HepG2 (cell line): ENCODE measurements around the gene NLRP12. TPM values are rescaled to one million over a fixed set of nuclear protein-coding genes. Genes with fewer than 3 reads are reported as not detected.

Source experiments
- CBX2 ChIP-seq, 2 experiments: fragments of 200-600 bp in 1 of 2; sonication (generic); formaldehyde crosslinking in 1 of 2; IDR thresholded peaks; 2 replicates each; pipeline versions ENCODE4 v1.7.0 to v1.8.1; 2018 to 2022; ENCODE audit warnings: low read depth in 2 of 2, low read length in 1 of 2, mild to moderate bottlenecking in 1 of 2, missing genetic modification reagents in 1 of 2
- CEBPG ChIP-seq: IDR thresholded peaks from 2 replicates; pipeline ENCODE4 v1.6.1; 2016
- ELF1 ChIP-seq: sonication (generic); formaldehyde crosslinking; IDR thresholded peaks from 2 replicates; pipeline ENCODE4 v1.4.0; 2020; ENCODE audit warnings: missing genetic modification reagents
- FOXA1 ChIP-seq, 2 experiments: fragments of 450-650 bp in 1 of 2; sonication (generic) in 1 of 2; formaldehyde crosslinking in 1 of 2; IDR thresholded peaks; 2 replicates each; pipeline versions ENCODE4 v1.4.0 to v1.6.1; 2016 to 2020; ENCODE audit warnings: missing genetic modification reagents in 1 of 2
- HNRNPUL1 ChIP-seq: fragments of 200-400 bp; formaldehyde crosslinking; IDR thresholded peaks from 2 replicates; pipeline ENCODE4 v1.6.1; 2017; ENCODE audit warnings: low read depth, mild to moderate bottlenecking, low read length, moderate library complexity
- JUN ChIP-seq: sonication (generic); formaldehyde crosslinking; IDR thresholded peaks from 2 replicates; pipeline ENCODE4 v1.4.0; 2020; ENCODE audit warnings: mild to moderate bottlenecking, missing genetic modification reagents
- MIXL1 ChIP-seq: IDR thresholded peaks from 2 replicates; pipeline ENCODE4 v1.6.1; 2016
- NONO ChIP-seq, 2 experiments: fragments of 450-650 bp in 1 of 2; sonication (generic) in 1 of 2; formaldehyde crosslinking in 1 of 2; IDR thresholded peaks in 1 of 2; conservative IDR thresholded peaks in 1 of 2; 2 replicates each; pipeline versions ENCODE4 v1.6.1 to v1.8.0; 2017 to 2022; ENCODE audit warnings: mild to moderate bottlenecking in 1 of 2, missing genetic modification reagents in 1 of 2, moderate library complexity in 1 of 2
- RFX3 ChIP-seq: IDR thresholded peaks from 2 replicates; pipeline ENCODE4 v1.6.1; 2016; ENCODE audit warnings: missing biosample characterization, missing genetic modification reagents
- RXRB ChIP-seq: IDR thresholded peaks from 2 replicates; pipeline ENCODE4 v1.6.1; 2016; ENCODE audit warnings: borderline replicate concordance, missing genetic modification reagents, missing compliant biosample characterization
- SAP130 ChIP-seq: IDR thresholded peaks from 2 replicates; pipeline ENCODE4 v1.6.1; 2016; ENCODE audit warnings: low read depth
- SP1 ChIP-seq, 2 experiments: fragments of 450-650 bp in 1 of 2; sonication (generic) in 1 of 2; formaldehyde crosslinking in 1 of 2; IDR thresholded peaks; 2 replicates each; pipeline versions ENCODE4 v1.4.0 to v1.6.1; 2016 to 2020; ENCODE audit warnings: missing genetic modification reagents in 1 of 2
- TOE1 ChIP-seq: sonication (generic); formaldehyde crosslinking; IDR thresholded peaks from 2 replicates; pipeline ENCODE4 v1.4.0; 2020; ENCODE audit warnings: mild to moderate bottlenecking, missing genetic modification reagents
- ZBTB7B ChIP-seq: sonication (generic); formaldehyde crosslinking; IDR thresholded peaks from 2 replicates; pipeline ENCODE4 v1.4.0; 2020; ENCODE audit warnings: missing genetic modification reagents
- ZNF331 ChIP-seq: sonication (generic); formaldehyde crosslinking; IDR thresholded peaks from 2 replicates; pipeline ENCODE4 v1.4.0; 2020; ENCODE audit warnings: missing genetic modification reagents
- ZNF33B ChIP-seq: sonication (generic); formaldehyde crosslinking; IDR thresholded peaks from 2 replicates; pipeline ENCODE4 v1.5.1; 2020; ENCODE audit warnings: mild to moderate bottlenecking, missing genetic modification reagents
- ZNF614 ChIP-seq: IDR thresholded peaks from 2 replicates; pipeline ENCODE4 v1.6.1; 2018; ENCODE audit warnings: missing biosample characterization, missing genetic modification reagents, inconsistent platforms, borderline replicate concordance
- ZNF792 ChIP-seq: IDR thresholded peaks from 2 replicates; pipeline ENCODE4 v1.6.1; 2016
- ZNF879 ChIP-seq: sonication (generic); formaldehyde crosslinking; IDR thresholded peaks from 2 replicates; pipeline ENCODE4 v1.8.1; 2023; ENCODE audit warnings: missing genetic modification reagents
- polyA plus RNA-seq, 8 experiments: library from polyadenylated mRNA; depleted of rRNA in 3 of 8; stranded (reverse) in 7 of 8; unstranded in 1 of 8; fragments of >200 nt; fragmentation: Illumina TruSeq in 4 of 8; extraction: Trizol in 4 of 8; gene quantifications; 2 replicates each; pipeline versions ENCODE4 v1.2.1 to v1.2.3, GENCODE V29; 2011 to 2016; ENCODE audit warnings: low read depth in 4 of 8, missing spikeins in 1 of 8, mixed read lengths in 1 of 8; ENCODE audit not compliant: insufficient read depth in 1 of 8
- total RNA-seq, 5 experiments: library from RNA; depleted of rRNA; stranded (reverse); fragments of >200 nt; fragmentation: Illumina TruSeq; extraction: Trizol; gene quantifications; 2 replicates each; pipeline ENCODE4 v1.2.3, GENCODE V29; 2016; ENCODE audit warnings: low read depth in 1 of 5
- TF ChIP-seq, protein P1 (sequence below): sonication (generic); formaldehyde crosslinking; IDR thresholded peaks from 2 replicates; pipeline ENCODE4 v1.4.0; 2020; ENCODE audit warnings: mild to moderate bottlenecking, missing genetic modification reagents, borderline replicate concordance
- TF ChIP-seq, protein P2 (sequence below): sonication (generic); formaldehyde crosslinking; IDR thresholded peaks from 2 replicates; pipeline ENCODE4 v1.5.0; 2020; ENCODE audit warnings: mild to moderate bottlenecking, missing genetic modification reagents, moderate library complexity
- TF ChIP-seq, protein P3 (sequence below): sonication (generic); formaldehyde crosslinking; IDR thresholded peaks from 2 replicates; pipeline ENCODE4 v1.4.0; 2020; ENCODE audit warnings: missing genetic modification reagents, borderline replicate concordance

Gene NLRP12
- total and polyA plus RNA-seq, 2 of the 13 experiments (the other 11 are each of a cell fraction or from before 2014, with no cell fraction given), result 0.15 to 0.20 TPM

DNA sequence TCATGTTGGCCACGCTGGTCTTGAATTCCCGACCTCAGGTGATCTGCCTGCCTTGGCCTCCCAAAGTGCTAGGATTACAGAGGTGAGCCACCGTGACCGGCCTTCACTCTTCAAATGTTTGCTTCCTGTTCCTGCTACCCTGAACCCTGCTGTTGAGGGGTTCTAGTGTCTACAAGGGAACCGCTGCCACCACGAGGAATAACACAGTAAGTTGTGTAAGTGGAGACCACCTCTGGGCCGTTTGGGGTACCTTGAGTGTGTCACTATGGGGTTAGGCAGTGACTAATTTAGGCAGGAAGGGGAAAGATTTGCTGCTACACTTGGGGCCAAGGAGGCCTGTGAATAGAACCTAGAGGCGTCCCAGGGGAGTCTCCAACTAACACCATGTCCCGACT, 41.4 kb upstream of the NLRP12 start (continued):
- TF ChIP-seq, protein P1, sequence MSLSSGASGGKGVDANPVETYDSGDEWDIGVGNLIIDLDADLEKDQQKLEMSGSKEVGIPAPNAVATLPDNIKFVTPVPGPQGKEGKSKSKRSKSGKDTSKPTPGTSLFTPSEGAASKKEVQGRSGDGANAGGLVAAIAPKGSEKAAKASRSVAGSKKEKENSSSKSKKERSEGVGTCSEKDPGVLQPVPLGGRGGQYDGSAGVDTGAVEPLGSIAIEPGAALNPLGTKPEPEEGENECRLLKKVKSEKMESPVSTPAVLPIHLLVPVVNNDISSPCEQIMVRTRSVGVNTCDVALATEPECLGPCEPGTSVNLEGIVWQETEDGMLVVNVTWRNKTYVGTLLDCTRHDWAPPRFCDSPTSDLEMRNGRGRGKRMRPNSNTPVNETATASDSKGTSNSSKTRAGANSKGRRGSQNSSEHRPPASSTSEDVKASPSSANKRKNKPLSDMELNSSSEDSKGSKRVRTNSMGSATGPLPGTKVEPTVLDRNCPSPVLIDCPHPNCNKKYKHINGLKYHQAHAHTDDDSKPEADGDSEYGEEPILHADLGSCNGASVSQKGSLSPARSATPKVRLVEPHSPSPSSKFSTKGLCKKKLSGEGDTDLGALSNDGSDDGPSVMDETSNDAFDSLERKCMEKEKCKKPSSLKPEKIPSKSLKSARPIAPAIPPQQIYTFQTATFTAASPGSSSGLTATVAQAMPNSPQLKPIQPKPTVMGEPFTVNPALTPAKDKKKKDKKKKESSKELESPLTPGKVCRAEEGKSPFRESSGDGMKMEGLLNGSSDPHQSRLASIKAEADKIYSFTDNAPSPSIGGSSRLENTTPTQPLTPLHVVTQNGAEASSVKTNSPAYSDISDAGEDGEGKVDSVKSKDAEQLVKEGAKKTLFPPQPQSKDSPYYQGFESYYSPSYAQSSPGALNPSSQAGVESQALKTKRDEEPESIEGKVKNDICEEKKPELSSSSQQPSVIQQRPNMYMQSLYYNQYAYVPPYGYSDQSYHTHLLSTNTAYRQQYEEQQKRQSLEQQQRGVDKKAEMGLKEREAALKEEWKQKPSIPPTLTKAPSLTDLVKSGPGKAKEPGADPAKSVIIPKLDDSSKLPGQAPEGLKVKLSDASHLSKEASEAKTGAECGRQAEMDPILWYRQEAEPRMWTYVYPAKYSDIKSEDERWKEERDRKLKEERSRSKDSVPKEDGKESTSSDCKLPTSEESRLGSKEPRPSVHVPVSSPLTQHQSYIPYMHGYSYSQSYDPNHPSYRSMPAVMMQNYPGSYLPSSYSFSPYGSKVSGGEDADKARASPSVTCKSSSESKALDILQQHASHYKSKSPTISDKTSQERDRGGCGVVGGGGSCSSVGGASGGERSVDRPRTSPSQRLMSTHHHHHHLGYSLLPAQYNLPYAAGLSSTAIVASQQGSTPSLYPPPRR (CRISPR knock-in tag), result 0 out of 2 replicates have a peak, but pooled peaks have one; percentile 37
- TF ChIP-seq, protein P2, sequence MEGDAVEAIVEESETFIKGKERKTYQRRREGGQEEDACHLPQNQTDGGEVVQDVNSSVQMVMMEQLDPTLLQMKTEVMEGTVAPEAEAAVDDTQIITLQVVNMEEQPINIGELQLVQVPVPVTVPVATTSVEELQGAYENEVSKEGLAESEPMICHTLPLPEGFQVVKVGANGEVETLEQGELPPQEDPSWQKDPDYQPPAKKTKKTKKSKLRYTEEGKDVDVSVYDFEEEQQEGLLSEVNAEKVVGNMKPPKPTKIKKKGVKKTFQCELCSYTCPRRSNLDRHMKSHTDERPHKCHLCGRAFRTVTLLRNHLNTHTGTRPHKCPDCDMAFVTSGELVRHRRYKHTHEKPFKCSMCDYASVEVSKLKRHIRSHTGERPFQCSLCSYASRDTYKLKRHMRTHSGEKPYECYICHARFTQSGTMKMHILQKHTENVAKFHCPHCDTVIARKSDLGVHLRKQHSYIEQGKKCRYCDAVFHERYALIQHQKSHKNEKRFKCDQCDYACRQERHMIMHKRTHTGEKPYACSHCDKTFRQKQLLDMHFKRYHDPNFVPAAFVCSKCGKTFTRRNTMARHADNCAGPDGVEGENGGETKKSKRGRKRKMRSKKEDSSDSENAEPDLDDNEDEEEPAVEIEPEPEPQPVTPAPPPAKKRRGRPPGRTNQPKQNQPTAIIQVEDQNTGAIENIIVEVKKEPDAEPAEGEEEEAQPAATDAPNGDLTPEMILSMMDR, result peak; percentile 60
- peak; percentile 76 for TF ChIP-seq SAP130
- TF ChIP-seq ZNF33B (CRISPR knock-in tag), result 0 out of 2 replicates have a peak, but pooled peaks have one; percentile 8
- TF ChIP-seq NONO (IDR thresholded peaks at IDR 0.05), result no peak
- no peak for TF ChIP-seq NONO (CRISPR knock-in tag; conservative IDR thresholded peaks at IDR 0.05)
- TF ChIP-seq JUN (CRISPR knock-in tag), result 0 out of 2 replicates have a peak, but pooled peaks have one; percentile 14
- TF ChIP-seq ZNF614 (CRISPR knock-in tag), result peak; percentile 13; the same call in 1 of the 2 replicates
- no peak for TF ChIP-seq FOXA1 (IDR thresholded peaks at IDR 0.05)
- TF ChIP-seq FOXA1 (CRISPR knock-in tag; IDR thresholded peaks at IDR 0.05), result peak; percentile 68
- no peak; the same call in 1 of the 2 replicates for TF ChIP-seq RFX3 (CRISPR knock-in tag)
- no peak for TF ChIP-seq TOE1 (CRISPR knock-in tag)
- TF ChIP-seq ZNF331 (CRISPR knock-in tag), result peak; percentile 44; the same call in 1 of the 2 replicates
- peak; percentile 54 for TF ChIP-seq CEBPG (CRISPR knock-in tag)
- no peak for TF ChIP-seq HNRNPUL1
- peak; percentile 61; the same call in 1 of the 2 replicates for TF ChIP-seq ELF1 (CRISPR knock-in tag)
- TF ChIP-seq, protein P3, sequence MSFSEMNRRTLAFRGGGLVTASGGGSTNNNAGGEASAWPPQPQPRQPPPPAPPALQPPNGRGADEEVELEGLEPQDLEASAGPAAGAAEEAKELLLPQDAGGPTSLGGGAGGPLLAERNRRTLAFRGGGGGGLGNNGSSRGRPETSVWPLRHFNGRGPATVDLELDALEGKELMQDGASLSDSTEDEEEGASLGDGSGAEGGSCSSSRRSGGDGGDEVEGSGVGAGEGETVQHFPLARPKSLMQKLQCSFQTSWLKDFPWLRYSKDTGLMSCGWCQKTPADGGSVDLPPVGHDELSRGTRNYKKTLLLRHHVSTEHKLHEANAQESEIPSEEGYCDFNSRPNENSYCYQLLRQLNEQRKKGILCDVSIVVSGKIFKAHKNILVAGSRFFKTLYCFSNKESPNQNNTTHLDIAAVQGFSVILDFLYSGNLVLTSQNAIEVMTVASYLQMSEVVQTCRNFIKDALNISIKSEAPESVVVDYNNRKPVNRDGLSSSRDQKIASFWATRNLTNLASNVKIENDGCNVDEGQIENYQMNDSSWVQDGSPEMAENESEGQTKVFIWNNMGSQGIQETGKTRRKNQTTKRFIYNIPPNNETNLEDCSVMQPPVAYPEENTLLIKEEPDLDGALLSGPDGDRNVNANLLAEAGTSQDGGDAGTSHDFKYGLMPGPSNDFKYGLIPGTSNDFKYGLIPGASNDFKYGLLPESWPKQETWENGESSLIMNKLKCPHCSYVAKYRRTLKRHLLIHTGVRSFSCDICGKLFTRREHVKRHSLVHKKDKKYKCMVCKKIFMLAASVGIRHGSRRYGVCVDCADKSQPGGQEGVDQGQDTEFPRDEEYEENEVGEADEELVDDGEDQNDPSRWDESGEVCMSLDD (CRISPR knock-in tag), result peak; percentile 96
- TF ChIP-seq RXRB, result peak; percentile 83
- 0 out of 2 replicates have a peak, but pooled peaks have one; percentile 53 for TF ChIP-seq MIXL1
- no peak for TF ChIP-seq ZNF879 (CRISPR knock-in tag)
- TF ChIP-seq CBX2 (IDR thresholded peaks at IDR 0.05; ENCODE audit: low read depth, low read length), result no peak
- TF ChIP-seq CBX2 (CRISPR knock-in tag; IDR thresholded peaks at IDR 0.05; ENCODE audit: low read depth), result no peak
- no peak for TF ChIP-seq SP1 (IDR thresholded peaks at IDR 0.05)
- no peak for TF ChIP-seq SP1 (CRISPR knock-in tag; IDR thresholded peaks at IDR 0.05)
- TF ChIP-seq ZBTB7B (CRISPR knock-in tag), result peak; percentile 93
- 0 out of 2 replicates have a peak, but pooled peaks have one; percentile 22 for TF ChIP-seq ZNF792 (CRISPR knock-in tag)
